HG03442 (cell line): ENCODE data around the gene LZTFL1.

Source experiments
- ATAC-seq: cut with Tn5 transposase; IDR thresholded peaks from one replicate; pipeline ENCODE4 v1.9.1; 2021; ENCODE audit warnings: mild to moderate bottlenecking, moderate library complexity; ENCODE audit not compliant: unreplicated experiment

LZTFL1 gene

GRCh38 chr3:45841757-45842491 is at the start of gene LZTFL1:
Gene LZTFL1, minus strand, starts transcription at chr3:45842119. Its CDS starts 128 bp downstream, at chr3:45841991.
- peak; percentile 81 for ATAC-seq

- ATAC-seq: no peak
Measured at GRCh38 chr3:45890405-45890804, 48.5 kb upstream of the LZTFL1 start.

GRCh38 chr3:45889337-45889736 is 47.4 kb upstream of the LZTFL1 start:
- ATAC-seq: no peak

- ATAC-seq: no peak
Measured at GRCh38 chr3:45887759-45888511, 46.0 kb upstream of the LZTFL1 start.

- no peak for ATAC-seq
Measured at GRCh38 chr3:45887285-45887684, 45.4 kb upstream of the LZTFL1 start.

- no peak for ATAC-seq
Measured at GRCh38 chr3:45885979-45886705, 44.2 kb upstream of the LZTFL1 start, which contains the start of gene CCR9. Gene CCR9, plus strand, starts transcription at chr3:45886543. Its CDS starts 8,391 bp downstream, at chr3:45894934.

- no peak for ATAC-seq
Measured at GRCh38 chr3:45884368-45885201, 42.7 kb upstream of the LZTFL1 start.

- no peak for ATAC-seq
Measured at GRCh38 chr3:45881078-45882022, 39.4 kb upstream of the LZTFL1 start.

GRCh38 chr3:45880725-45881077 is 38.8 kb upstream of the LZTFL1 start:
- no peak for ATAC-seq

GRCh38 chr3:45878124-45878523 is 36.2 kb upstream of the LZTFL1 start:
- ATAC-seq: no peak

- no peak for ATAC-seq
Measured at GRCh38 chr3:45874677-45875346, 32.9 kb upstream of the LZTFL1 start.

GRCh38 chr3:45873638-45874037 is 31.7 kb upstream of the LZTFL1 start:
- ATAC-seq: no peak

GRCh38 chr3:45873036-45873435 is 31.1 kb upstream of the LZTFL1 start:
- no peak for ATAC-seq

GRCh38 chr3:45872569-45872968 is 30.6 kb upstream of the LZTFL1 start:
- ATAC-seq: no peak

- no peak for ATAC-seq
Measured at GRCh38 chr3:45871780-45872179, 29.9 kb upstream of the LZTFL1 start.

- no peak for ATAC-seq
Measured at GRCh38 chr3:45870099-45870498, 28.2 kb upstream of the LZTFL1 start.

- no peak for ATAC-seq
Measured at GRCh38 chr3:45869638-45870037, 27.7 kb upstream of the LZTFL1 start.

- ATAC-seq: no peak
Measured at GRCh38 chr3:45868650-45869049, 26.7 kb upstream of the LZTFL1 start.

GRCh38 chr3:45868213-45868612 is 26.3 kb upstream of the LZTFL1 start:
- no peak for ATAC-seq
